RWPE1 (cell line): Measurements from ENCODE around the gene MAEL.

ENCODE experiments used
- CTCF ChIA-PET: fragments of 350-600 bp; sonication (Branson Sonifier 250); formaldehyde crosslinking; extraction: SDS; loops from one replicate; lab custom pipeline; 2021; lab: Yijun Ruan, JAX
- POLR2A ChIA-PET: fragments of 400-600 bp; formaldehyde crosslinking; extraction: SDS; loops from one replicate; lab custom pipeline; 2020; ENCODE audit warnings: antibody characterized with exemption; ENCODE audit not compliant: low non-redundant PET; lab: Yijun Ruan, JAX
- DNase-seq: peaks from one replicate; pipeline ENCODE4 v3.0.0; 2012; ENCODE audit warnings: low spot score
- H3K27ac ChIP-seq: fragments of 450-650 bp; 2 replicates; pipeline ENCODE4 v1.5.1; 2017
- TF ChIP-seq, protein P1 (sequence below): fragments of 450-650 bp; conservative IDR thresholded peaks from 2 replicates; pipeline ENCODE4 v1.5.1; 2017; ENCODE audit warnings: low read depth, mild to moderate bottlenecking

Gene MAEL

DNA sequence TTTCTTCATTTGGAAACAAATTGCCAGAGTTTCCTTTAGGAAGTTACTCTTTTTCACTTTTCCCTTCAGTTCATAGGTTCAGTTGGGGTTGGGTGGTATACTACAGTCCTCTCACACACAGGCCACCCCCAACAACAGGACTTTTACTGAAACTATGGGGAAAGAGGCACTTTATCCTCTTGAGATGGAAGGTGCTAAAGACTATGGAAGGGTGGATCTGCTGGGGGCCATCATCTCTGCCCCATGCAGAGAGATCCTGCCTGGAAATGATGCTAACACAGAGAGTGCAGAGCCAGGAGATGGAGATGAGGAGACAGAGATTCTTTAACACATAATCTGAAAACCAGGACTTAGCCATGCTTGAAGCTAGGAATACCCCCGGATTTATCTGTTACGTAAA lies 38.0 kb upstream of the MAEL start:
- H3K27ac ChIP-seq = no peak overlapping the region
- CTCF ChIA-PET = no interaction called here

DNA sequence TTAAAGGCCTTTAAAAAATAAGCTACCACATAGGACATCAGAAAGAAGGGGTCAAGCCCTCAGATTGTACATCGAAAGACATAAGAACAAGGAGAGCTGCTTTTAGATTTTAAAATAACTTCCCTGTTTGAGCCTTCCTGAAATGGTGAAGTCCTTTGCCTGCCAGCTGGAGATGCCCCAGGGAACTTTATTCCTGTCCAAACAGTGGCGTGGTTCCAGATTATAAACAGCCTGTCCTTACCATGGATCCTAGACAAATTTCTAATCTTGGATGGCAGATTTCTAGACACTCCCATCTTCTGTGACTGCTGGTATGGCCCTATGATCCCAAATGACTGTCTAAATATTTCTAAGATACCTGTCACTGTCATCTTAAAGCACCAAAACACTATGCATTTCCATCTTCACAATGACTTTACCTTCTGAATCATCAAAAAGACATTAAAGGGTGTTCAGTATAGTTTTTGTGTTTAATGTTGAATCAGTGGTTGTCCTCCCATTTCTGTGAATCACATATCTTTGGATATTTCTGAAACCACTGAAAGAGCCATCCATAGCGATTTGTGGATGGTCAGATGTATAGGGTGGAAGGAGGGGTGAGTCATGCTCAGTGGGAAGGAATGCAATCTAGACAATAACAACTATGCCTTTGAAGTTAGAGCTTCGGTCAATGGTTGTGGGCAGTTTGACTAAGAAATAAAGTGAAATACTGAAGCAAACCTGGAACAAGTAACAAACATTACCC lies 36.9 kb upstream of the MAEL start:
- TF ChIP-seq, protein P1, sequence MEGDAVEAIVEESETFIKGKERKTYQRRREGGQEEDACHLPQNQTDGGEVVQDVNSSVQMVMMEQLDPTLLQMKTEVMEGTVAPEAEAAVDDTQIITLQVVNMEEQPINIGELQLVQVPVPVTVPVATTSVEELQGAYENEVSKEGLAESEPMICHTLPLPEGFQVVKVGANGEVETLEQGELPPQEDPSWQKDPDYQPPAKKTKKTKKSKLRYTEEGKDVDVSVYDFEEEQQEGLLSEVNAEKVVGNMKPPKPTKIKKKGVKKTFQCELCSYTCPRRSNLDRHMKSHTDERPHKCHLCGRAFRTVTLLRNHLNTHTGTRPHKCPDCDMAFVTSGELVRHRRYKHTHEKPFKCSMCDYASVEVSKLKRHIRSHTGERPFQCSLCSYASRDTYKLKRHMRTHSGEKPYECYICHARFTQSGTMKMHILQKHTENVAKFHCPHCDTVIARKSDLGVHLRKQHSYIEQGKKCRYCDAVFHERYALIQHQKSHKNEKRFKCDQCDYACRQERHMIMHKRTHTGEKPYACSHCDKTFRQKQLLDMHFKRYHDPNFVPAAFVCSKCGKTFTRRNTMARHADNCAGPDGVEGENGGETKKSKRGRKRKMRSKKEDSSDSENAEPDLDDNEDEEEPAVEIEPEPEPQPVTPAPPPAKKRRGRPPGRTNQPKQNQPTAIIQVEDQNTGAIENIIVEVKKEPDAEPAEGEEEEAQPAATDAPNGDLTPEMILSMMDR = no peak
- H3K27ac ChIP-seq = no peak overlapping the region
- DNase-seq = peak; percentile 42
- ChIA-PET CTCF (no interaction called here), POLR2A (no interaction called here)

More for the DNA sequence above, 38.0 kb upstream of the MAEL start:
- TF ChIP-seq, protein P1 = no peak
- no peak for DNase-seq
- POLR2A ChIA-PET = no interaction called here

DNA sequence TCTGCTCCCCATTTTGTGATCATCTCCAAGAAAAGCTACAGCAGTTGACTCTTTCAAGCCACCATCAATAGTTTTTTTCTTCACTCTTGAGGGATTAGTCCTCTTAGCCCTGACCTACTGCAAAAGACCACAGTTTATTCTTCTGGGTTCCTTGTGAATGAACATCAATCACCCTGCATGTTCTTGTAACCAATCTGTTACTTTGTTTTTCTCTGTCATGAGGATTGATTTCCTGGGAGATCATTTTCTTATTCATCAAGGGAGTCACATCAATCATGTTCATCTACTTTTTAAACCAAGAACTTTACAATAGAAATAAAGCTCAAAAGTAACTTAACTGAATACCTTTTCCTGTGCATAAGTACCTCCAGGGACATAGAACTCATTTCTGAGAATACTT lies 35.6 kb upstream of the MAEL start:
- POLR2A ChIA-PET = no interaction called here
- CTCF ChIA-PET = interaction anchor here (0.6 kb wide), 1 partner anchor 15 kb away, joined by 3 read pairs; no protein-coding TSS in a partner anchor
- TF ChIP-seq, protein P1 = no peak
- H3K27ac ChIP-seq = no peak overlapping the region
- no peak for DNase-seq

DNA sequence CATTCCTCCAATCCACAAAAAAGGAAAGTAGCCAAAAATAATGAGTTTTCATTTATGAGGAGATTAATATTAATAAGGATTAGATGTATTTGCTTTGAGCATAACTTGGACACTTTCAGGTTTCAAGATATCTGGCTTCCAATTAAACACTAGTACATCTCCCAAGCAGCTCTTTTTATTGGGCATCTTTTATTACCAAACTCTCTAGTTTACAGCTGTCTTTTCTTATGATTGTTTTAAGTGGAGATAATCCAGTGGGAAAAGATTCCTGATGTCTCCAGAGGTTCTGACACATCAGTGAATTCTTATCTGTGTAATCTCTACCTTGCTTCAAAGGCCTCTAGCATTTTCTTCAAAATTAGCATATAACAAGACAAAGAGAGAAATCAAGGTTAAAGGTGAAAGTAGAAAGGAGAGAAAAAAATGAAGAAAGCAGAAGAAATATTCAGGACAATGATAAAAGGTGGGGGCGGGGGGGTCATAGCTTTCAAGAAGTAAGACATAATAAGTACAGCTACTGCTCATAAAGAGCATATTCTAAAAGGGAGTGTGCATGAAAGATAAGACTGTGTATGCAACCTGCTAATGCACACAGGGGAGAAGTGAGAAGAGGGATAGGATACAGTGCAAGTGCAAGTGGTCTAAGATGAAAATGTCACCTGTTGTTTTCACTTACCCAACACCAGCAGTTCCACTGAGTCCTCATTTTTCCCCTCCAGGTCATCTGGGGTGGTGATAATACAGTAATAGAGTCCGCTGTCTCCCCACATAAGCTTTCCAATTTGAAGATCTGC lies 32.8 kb upstream of the MAEL start:
- POLR2A ChIA-PET = no interaction called here
- CTCF ChIA-PET = interaction anchor here (0.6 to 1.1 kb wide), 2 partner anchors 102 to 602 kb away, joined by 3 read pairs; no protein-coding TSS in a partner anchor
- TF ChIP-seq, protein P1 = no peak
- DNase-seq = no peak
- H3K27ac ChIP-seq = no peak overlapping the region

DNA sequence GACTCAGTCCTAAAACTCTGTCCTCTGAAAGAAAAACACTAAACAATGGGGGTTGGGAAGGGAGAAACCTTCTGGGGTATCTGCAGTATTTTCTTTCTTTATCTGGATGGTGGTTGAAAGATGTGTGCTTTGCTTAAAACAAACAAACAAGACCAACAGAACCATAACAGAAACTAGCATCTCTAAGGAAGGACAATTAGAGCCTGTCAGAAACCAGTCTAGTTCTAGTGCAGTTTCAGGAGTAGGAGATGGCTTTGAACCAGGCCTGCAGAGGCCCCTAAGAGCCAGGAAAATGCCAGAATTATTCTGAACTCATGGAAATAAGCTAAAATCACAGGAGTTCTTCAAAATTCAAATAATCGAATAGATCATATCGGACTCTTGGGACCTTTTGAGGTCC lies 32.2 kb upstream of the MAEL start:
- no peak overlapping the region for H3K27ac ChIP-seq
- CTCF ChIA-PET = interaction anchor here (0.6 kb wide), 1 partner anchor 602 kb away, joined by 3 read pairs; no protein-coding TSS in a partner anchor
- POLR2A ChIA-PET = no interaction called here
- TF ChIP-seq, protein P1 = no peak
- DNase-seq = no peak

DNA sequence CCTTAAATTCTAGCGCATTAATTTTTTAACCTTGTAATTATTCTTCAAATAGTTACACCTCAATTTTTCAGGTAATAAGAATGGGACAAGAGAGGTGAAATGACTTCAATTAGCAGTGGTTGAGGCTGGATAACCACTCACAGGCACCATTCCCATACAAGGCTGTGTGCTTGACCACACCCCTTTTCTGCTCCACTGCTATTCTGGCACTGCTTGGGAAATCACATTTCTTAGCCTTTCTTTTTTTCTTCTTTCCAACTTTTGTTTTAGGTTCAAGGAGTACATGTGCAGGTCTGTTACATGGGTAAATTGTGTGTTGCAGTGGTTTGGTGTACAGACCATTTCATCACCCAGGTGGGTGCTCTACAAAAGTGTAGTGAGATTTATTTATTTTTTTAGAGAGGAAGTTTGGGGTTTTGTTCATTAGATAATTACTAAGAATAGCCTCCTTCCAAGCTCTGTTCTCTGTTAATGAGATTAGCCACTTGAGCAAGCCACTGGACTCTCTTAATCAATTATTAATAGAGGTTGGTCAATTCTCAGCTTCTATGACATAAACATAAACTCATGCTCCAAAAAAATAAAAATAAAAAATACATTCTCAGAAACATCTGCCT lies 28.1 kb upstream of the MAEL start:
- POLR2A ChIA-PET = no interaction called here
- DNase-seq = no peak
- CTCF ChIA-PET = interaction anchor here (0.7 kb wide), 1 partner anchor 10 kb away, joined by 3 read pairs; no protein-coding TSS in a partner anchor
- TF ChIP-seq, protein P1 = no peak
- H3K27ac ChIP-seq = no peak overlapping the region
